GM19043 (cell line): ENCODE measurements around the gene MAFF.
"Not testable (repeated sequence)": the region's sequence is repeated elsewhere in the genome, so short reads cannot be mapped to it uniquely, and the experiment has no call there.

ENCODE experiments used
- ATAC-seq: cut with Tn5 transposase; IDR thresholded peaks from one replicate; pipeline ENCODE4 v1.9.1; 2021; ENCODE audit warnings: low read depth; ENCODE audit not compliant: unreplicated experiment

MAFF gene

DNA sequence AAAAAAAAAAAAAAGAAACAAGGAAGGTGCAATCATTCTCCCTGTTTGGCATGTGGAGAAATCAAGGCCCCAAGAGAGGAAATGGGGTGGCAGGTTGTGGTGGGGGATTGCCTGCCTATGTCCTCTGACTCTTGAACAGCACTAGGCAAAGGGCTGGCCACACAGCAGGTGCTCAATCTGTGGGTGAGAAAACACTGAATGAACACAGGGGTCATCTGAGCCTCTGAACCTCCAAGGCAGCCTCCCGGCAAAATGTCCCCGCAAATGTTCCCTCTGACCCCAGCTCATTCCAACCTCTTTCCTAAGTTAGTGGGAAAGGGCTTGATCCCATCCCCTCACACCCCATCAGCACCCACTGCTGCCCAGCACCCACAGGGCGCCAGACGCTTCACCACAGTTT, 24.8 kb upstream of the MAFF start:
- no peak for ATAC-seq

DNA sequence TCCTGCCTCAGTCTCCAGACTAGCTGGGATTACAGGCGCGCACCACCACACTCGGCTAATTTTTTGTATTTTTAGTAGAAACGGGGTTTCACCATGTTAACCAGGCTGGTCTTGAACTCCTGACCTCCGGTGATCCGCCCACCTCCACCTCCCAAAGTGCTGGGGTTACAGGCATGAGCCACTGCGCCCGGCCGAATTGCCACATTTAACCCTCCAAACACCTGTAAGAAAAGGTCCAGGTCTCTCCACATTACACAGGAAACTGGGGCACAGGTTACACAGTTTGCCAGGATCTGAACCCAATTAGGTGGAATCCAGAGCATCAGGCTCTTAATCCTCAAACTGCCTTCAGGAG, 24.2 kb upstream of the MAFF start:
- not testable (repeated sequence) for ATAC-seq

DNA sequence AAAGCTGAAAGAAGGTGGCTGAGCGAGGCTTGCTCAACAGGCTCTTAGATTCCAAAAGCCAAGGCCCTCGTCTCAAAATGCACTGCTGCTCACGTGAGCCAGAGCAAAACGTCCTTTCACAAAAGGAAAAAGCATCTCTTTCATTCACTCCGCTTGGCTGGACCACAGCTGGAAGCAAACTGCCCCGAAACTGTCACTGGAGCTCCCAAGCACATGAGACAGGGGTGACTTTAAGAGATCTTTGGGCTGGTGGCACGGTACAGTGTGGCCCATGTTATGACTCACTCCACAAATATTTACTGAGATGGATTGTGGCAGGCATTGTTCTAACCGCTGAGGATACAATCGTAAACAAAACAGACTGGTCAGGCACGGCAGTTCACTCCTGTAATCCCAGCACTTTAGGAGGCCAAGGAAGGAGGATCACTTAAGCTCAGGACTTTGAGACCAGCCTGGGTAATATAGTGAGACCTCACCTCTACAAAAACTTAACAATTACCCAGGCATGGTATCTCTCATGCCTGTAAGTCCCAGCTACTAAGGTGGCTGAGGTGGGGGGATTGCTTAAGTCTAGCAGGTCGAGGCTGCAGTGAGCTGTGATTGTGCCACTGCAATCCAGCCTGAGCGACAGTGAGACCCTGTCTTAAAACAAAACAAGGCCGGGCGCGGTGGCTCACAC, 23.7 kb upstream of the MAFF start:
- no peak for ATAC-seq

DNA sequence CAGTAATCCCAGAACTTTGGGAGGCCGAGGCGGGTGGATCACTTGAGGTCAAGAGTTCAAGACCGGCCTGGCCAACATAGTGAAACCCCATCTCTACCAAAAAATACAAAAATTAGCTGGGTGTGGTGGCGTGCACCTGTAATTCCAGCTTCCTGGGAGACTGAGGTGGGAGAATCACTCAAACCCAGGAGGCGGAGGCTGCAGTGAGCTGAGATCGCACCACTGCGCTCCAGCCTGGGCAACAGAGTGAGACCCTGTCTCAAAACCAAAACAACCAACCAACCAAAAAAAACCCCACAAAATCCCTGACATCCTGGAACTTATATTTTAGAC, 23.2 kb upstream of the MAFF start:
- ATAC-seq: not testable (repeated sequence)

GRCh38 chr22:38180841-38181452, 20.8 kb upstream of the MAFF start:
- no peak for ATAC-seq

- ATAC-seq: peak; percentile 82
These were observed 20.2 kb upstream of the MAFF start, which contains the start of gene PLA2G6 for GRCh38 chr22:38181453-38182200. Gene PLA2G6, minus strand, starts transcription at chr22:38181830. Its CDS starts 12,404 bp downstream, at chr22:38169426.

- ATAC-seq: no peak
These were observed 17.0 kb upstream of the MAFF start for GRCh38 chr22:38184788-38185187.

DNA sequence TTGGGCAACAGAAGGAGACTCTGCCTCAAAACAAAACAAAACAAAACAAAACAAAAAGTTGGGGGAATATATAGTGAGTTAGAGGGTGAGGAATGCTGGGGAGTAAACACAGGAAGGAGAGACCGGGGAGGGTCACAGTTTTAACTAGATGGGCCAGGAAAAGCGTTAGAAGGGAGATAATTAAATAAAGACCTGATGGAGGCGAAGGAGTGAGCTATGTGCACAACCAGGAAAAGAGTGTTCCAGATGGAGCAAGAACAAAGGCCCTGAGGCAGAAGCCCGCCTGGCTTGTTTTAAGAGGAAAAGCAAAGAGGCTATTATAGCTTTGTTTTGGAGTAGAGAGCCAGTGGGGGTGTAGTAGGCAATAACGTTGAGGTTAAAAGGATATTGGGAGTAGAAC, 15.4 kb upstream of the MAFF start:
- no peak for ATAC-seq

DNA sequence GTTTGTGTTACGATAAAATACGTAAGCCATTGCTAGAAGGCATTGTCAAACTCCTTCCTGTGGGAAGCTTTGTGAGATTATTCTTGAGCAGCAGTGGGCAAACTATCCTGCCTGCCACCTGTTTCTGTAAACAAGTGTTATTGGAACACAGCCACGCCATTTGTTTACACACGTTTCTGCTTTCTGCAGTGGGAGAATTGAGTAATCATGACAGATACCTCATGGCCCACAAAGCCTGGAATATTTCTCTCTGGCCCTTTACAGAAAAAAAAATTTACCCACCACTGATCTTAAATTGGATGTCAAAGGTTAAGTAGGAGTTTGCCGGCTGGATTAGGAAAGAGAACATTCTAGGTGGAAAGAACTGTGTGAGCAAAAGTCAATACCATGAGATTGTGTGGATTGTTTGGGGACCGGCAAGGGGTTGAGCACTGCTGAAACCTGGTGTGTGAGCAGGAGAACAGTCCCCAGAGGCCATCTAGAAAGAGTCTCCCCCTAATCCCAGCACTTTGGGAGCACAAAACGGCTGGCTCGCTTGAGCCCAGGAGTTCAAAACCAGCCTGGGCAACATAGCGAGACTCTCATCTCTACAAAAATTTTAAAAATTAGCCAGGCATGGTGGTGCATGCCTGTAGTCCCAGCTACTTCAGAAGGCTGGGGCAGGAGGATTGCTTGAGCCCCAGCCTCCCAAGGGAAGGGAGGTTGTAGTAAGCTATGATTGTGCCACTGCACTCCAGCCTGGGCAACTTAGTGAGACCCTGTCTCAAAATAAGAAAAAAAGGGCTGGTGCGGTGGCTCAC, 14.2 kb upstream of the MAFF start:
- no peak for ATAC-seq

- ATAC-seq: no peak
These were observed 12.7 kb upstream of the MAFF start for GRCh38 chr22:38189104-38189503.

DNA sequence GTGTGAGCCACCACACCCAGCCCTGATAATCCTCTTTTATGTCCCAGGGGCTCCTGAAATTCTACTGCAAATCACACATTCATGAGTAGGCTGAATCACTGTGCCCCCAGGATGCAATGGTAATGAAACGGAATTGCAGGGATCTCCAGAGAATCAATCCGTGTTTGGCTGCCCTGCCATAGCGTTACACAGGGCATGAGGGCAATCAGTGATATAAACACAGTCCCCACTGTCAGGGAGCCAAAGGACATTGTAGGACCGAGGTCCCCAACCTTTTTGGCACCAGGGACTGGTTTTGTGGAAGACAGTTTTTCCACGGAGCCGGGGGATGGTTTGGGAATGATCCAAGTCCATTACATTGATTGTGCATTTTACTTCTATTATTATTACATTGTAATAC, 11.2 kb upstream of the MAFF start:
- ATAC-seq: no peak

- ATAC-seq: no peak
These were observed 10.7 kb upstream of the MAFF start for GRCh38 chr22:38191055-38191454.

DNA sequence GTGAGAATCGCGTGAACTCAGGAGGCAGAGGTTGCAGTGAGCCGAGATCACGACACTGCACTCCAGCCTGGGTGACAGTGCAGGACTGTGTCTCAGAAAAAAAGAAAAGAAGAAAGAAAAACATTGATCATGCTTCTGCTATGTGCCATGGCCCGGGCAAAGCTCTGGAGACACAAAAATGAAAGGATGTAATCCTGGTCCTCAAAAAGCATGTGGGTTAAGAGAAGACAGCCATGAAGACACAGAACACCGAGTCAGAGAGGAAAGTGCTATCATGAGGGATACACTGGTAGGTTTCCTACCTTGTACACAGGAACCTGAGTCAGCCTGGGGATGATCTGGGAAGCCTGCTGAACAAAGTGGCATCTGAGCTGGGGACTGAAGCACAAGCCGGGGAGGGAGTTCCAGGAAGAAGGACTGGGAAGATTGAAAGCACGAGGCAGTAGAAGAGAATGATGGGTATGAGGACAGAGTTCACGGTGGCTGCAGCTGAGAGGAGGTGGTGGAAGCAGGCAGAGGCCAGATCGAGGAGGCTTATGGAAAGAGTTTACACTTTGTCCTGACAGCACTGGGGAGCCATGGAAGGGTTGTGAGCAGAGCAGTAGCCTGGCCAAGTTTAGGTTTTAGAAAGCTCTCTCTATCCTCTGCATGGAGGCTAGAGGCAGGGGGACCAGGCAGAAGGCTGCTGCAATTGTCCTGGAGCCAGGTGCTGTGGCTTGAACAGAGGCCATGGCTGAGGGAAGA, 9.9 kb upstream of the MAFF start:
- ATAC-seq: no peak

- no peak for ATAC-seq
These were observed 9.3 kb upstream of the MAFF start for GRCh38 chr22:38192475-38192863.

- ATAC-seq: no peak
These were observed 8.2 kb upstream of the MAFF start for GRCh38 chr22:38193580-38193979.

- ATAC-seq: no peak
These were observed 4.9 kb upstream of the MAFF start for GRCh38 chr22:38196791-38197419.

DNA sequence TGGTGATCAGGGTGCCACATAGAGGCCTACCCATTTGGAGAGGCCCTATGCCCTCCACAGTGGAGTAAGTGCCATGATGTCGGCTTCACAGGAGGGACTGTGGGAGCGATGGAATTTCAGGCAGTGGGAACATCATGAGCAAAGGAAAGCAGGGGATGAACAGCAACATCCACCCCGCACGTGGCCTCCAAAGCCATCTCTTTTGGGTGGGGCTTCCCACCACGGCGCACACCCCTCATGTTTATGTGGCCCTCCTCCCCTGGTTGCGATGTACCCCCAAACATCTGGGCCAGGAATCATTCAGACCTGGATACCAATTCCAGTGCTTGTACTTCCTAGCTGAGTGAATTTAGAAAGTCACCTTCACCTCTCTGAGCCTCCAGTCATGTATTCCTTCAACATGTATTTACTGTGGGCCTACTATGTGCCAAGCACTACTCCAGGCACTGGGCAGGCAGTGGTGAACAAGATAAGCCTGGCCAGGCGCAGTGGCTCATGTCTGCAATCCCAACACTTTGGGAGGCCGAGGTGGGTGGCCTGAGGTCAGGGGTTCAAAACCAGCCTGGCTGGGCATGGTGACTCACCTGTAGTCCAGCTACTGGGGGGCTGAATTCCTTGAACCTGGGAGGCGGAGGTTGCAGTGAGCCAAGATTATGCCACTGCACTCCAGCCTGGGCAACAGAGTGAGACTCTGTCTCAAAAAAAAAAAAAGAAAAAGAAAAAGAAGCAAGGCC, 1.8 kb upstream of the MAFF start:
- no peak for ATAC-seq

GRCh38 chr22:38201371-38201710, 453 bp upstream of the MAFF start:
- ATAC-seq: no peak

DNA sequence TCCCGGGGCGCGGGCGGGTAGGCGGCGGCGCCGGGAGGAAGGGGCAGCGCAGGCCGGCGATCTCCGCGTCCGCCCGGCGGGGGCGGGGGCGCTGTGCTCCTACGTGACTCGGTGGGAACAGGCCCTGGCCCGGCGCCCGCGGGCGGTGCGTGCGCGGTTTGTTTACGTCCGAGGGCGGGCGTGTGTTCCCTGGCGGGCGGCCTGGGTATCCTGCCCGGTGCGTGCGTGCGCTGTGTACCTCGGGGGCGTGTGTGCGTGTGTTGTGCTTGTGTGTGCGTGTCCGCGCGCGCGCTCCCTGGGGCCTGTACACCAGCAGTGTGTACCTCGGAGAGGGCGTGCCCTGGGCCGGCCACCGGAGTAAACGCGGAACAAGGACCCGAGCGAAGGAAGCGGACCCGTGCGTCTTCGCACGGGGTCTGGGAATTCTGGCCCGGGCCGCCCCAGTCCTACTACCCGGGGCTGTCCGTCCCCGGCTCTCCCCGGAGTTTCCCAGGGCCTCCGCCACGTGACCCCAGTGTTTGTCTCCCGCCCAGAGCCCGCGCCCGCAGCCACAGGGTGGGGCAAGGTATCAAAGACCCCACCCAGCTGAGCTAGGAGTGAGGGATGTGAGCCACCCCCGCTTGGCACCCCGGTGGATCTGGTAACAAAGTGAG, 769 bp downstream of the MAFF start:
- ATAC-seq: no peak
